HPDE6-E6E7 (cell line): ENCODE data around the gene NRP2.

Experiments
- DNase-seq: peaks from one replicate; pipeline ENCODE4 v3.0.0; 2011; ENCODE audit warnings: missing footprints; ENCODE audit errors: extremely low spot score

NRP2 gene

GRCh38 chr2:205730701-205731582 is 48.6 kb downstream of the NRP2 start:
- DNase-seq, result no peak

- no peak for DNase-seq
These were observed 49.3 kb downstream of the NRP2 start for GRCh38 chr2:205731583-205731981.

GRCh38 chr2:205732314-205732713 is 50.0 kb downstream of the NRP2 start:
- no peak for DNase-seq

- DNase-seq, result no peak
These were observed 50.8 kb downstream of the NRP2 start for GRCh38 chr2:205733082-205733481.

GRCh38 chr2:205733648-205734047 is 51.3 kb downstream of the NRP2 start:
- no peak for DNase-seq

- DNase-seq, result no peak
These were observed 52.2 kb downstream of the NRP2 start for GRCh38 chr2:205734436-205735037.

- no peak for DNase-seq
These were observed 56.0 kb downstream of the NRP2 start for GRCh38 chr2:205738117-205738968.

- no peak for DNase-seq
These were observed 57.3 kb downstream of the NRP2 start for GRCh38 chr2:205739620-205740019.

- no peak for DNase-seq
These were observed 58.1 kb downstream of the NRP2 start for GRCh38 chr2:205740381-205740780.

GRCh38 chr2:205741256-205741978 is 59.1 kb downstream of the NRP2 start:
- DNase-seq, result no peak

- no peak for DNase-seq
These were observed 60.8 kb downstream of the NRP2 start for GRCh38 chr2:205743137-205743536.

GRCh38 chr2:205744074-205744591 is 61.8 kb downstream of the NRP2 start:
- DNase-seq, result no peak

GRCh38 chr2:205745661-205746419 is 63.5 kb downstream of the NRP2 start:
- no peak for DNase-seq

- DNase-seq, result peak; percentile 88
These were observed 64.1 kb downstream of the NRP2 start for GRCh38 chr2:205746420-205746785.

- DNase-seq, result no peak
These were observed 65.6 kb downstream of the NRP2 start for GRCh38 chr2:205747829-205748386.

- DNase-seq, result peak; percentile 97
These were observed 66.3 kb downstream of the NRP2 start for GRCh38 chr2:205748639-205749038.

- DNase-seq, result no peak
These were observed 66.8 kb downstream of the NRP2 start for GRCh38 chr2:205749078-205749477.

- no peak for DNase-seq
These were observed 68.5 kb downstream of the NRP2 start for GRCh38 chr2:205750797-205751196.

GRCh38 chr2:205751569-205752031 is 69.3 kb downstream of the NRP2 start:
- DNase-seq, result no peak

- DNase-seq, result no peak
These were observed 70.1 kb downstream of the NRP2 start for GRCh38 chr2:205752296-205752820.
